Neural progenitor cell (in vitro differentiated cells): ENCODE results near the gene STPG1. TPM values are rescaled to one million over a fixed set of nuclear protein-coding genes. Genes with fewer than 3 reads are reported as not detected.

Experiments used
- DNase-seq: peaks from one replicate; pipeline ENCODE4 v3.0.0-alpha.2; 2016; ENCODE audit warnings: low spot score
- H2AFZ ChIP-seq: fragments of 200-600 bp; sonication (generic); replicated peaks from 2 replicates; pipeline ENCODE4 v1.6.1; 2016; ENCODE audit warnings: antibody characterized with exemption
- H3F3A ChIP-seq: fragments of 200-600 bp; sonication (generic); 2 replicates; pipeline ENCODE4 v1.6.1; 2016; ENCODE audit warnings: antibody characterized with exemption, low read depth
- H3K27ac ChIP-seq: fragments of 200-600 bp; sonication (generic); 2 replicates; pipeline ENCODE4 v1.5.1; 2016; ENCODE audit warnings: mild to moderate bottlenecking
- H3K27me3 ChIP-seq: fragments of 200-600 bp; sonication (generic); 2 replicates; pipeline ENCODE4 v1.6.1; 2016; ENCODE audit warnings: mild to moderate bottlenecking, moderate library complexity
- H3K36me3 ChIP-seq: fragments of 200-600 bp; sonication (generic); 2 replicates; pipeline ENCODE4 v1.5.1; 2016
- H3K4me1 ChIP-seq: fragments of 200-600 bp; sonication (generic); 2 replicates; pipeline ENCODE4 v1.6.1; 2016; ENCODE audit warnings: mixed run types
- H3K4me2 ChIP-seq: fragments of 200-600 bp; sonication (generic); 2 replicates; pipeline ENCODE4 v1.6.1; 2016
- H3K4me3 ChIP-seq: fragments of 200-600 bp; sonication (generic); 2 replicates; pipeline ENCODE4 v1.5.1; 2016
- H3K79me2 ChIP-seq: fragments of 200-600 bp; sonication (generic); 2 replicates; pipeline ENCODE4 v1.6.1; 2016; ENCODE audit warnings: low read depth
- H3K9ac ChIP-seq: fragments of 200-600 bp; sonication (generic); 2 replicates; pipeline ENCODE4 v1.6.1; 2016
- H3K9me3 ChIP-seq: fragments of 200-600 bp; sonication (generic); 2 replicates; pipeline ENCODE4 v1.5.1; 2016; ENCODE audit warnings: low read depth
- H4K20me1 ChIP-seq: fragments of 200-600 bp; sonication (generic); 2 replicates; pipeline ENCODE4 v1.6.1; 2016; ENCODE audit warnings: low read depth
- H3K27ac Mint-ChIP-seq: 3 replicates; pipeline ENCODE4 v1.8.0; 2021; ENCODE audit warnings: mixed read lengths
- H3K27me3 Mint-ChIP-seq: 2 replicates; pipeline ENCODE4 v1.8.0; 2022; ENCODE audit warnings: low read depth, mild to moderate bottlenecking, inconsistent platforms, moderate library complexity, mixed read lengths; ENCODE audit not compliant: insufficient read depth
- H3K36me3 Mint-ChIP-seq: 3 replicates; pipeline ENCODE4 v1.8.0; 2021; ENCODE audit warnings: mixed read lengths
- H3K4me1 Mint-ChIP-seq: 3 replicates; pipeline ENCODE4 v1.8.0; 2021; ENCODE audit warnings: mixed read lengths
- H3K4me3 Mint-ChIP-seq: 3 replicates; pipeline ENCODE4 v1.8.0; 2021; ENCODE audit warnings: mild to moderate bottlenecking, moderate library complexity, mixed read lengths
- H3K9me3 Mint-ChIP-seq: 3 replicates; pipeline ENCODE4 v1.8.0; 2020; ENCODE audit warnings: mixed read lengths
- EZH2 ChIP-seq: fragments of 200-600 bp; sonication (generic); IDR thresholded peaks from 2 replicates; pipeline ENCODE4 v1.6.1; 2017; ENCODE audit warnings: antibody characterized with exemption, mild to moderate bottlenecking, moderate library complexity
- EZH2phosphoT487 ChIP-seq: fragments of 200-600 bp; sonication (generic); IDR thresholded peaks from 2 replicates; pipeline ENCODE4 v1.6.1; 2017; ENCODE audit warnings: antibody characterized with exemption
- total RNA-seq: library from RNA; depleted of rRNA; stranded (reverse); fragments of >200 nt; gene quantifications from 2 replicates; pipeline ENCODE4 v1.2.3, GENCODE V29; 2015; ENCODE audit warnings: low replicate concordance
- TF ChIP-seq, protein P1 (sequence below): fragments of 200-600 bp; sonication (generic); IDR thresholded peaks from 2 replicates; pipeline ENCODE4 v1.5.1; 2017; ENCODE audit warnings: antibody characterized with exemption, mild to moderate bottlenecking

The STPG1 gene
- total RNA-seq, 1 donor from 2014 or later, result 15.9 TPM

DNA sequence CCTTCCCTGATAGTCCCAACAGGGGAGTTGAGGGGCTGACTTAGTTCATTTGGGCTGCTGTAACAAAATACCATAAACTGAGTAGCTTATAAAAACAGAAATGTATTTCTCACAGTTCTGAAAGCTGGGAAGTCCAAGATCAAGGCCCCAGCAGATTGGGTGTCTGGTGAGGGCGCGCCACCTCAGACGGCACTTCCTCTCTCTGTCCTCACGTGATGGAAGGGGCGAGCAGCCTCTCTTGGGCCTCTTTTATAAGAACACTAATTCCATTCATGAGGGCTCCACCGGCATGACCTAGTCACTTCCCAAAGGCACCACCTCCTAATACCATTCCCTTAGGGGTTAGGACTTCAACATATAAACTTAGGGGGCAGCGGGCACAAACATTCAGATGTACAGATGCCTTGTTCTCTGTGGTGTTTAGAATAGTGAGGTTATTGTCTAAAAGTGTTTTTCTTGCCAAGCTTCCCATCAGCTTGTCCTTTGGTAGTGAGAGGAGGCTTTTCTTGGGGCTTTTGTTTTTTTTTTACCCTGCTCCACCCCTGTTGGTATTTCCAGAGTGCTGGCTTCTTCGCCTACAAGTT, 22.3 kb upstream of the STPG1 start:
- Histone ChIP-seq H3K4me3 (no peak overlapping the region), H2AFZ (no peak overlapping the region), H3K9me3 (no peaks in the 10 kb centered on the region), H3F3A (peaks cover 4% of the 10 kb centered on the region), H4K20me1 (no peaks in the 10 kb centered on the region), H3K9ac (no peak overlapping the region), H3K36me3 (no peaks in the 10 kb centered on the region), H3K79me2 (no peaks in the 10 kb centered on the region), H3K4me2 (no peak overlapping the region), H3K4me1 (peaks cover 17% of the 10 kb centered on the region), H3K27ac (no peak overlapping the region), H3K27me3 (no peaks in the 10 kb centered on the region)
- Mint-ChIP-seq H3K36me3 (no peaks in the 10 kb centered on the region), H3K27me3 (no peaks in the 10 kb centered on the region), H3K4me1 (peaks cover 20% of the 10 kb centered on the region), H3K4me3 (no peak overlapping the region), H3K9me3 (no peaks in the 10 kb centered on the region), H3K27ac (no peak overlapping the region)
- TF ChIP-seq EZH2phosphoT487, result no peak
- TF ChIP-seq, protein P1, sequence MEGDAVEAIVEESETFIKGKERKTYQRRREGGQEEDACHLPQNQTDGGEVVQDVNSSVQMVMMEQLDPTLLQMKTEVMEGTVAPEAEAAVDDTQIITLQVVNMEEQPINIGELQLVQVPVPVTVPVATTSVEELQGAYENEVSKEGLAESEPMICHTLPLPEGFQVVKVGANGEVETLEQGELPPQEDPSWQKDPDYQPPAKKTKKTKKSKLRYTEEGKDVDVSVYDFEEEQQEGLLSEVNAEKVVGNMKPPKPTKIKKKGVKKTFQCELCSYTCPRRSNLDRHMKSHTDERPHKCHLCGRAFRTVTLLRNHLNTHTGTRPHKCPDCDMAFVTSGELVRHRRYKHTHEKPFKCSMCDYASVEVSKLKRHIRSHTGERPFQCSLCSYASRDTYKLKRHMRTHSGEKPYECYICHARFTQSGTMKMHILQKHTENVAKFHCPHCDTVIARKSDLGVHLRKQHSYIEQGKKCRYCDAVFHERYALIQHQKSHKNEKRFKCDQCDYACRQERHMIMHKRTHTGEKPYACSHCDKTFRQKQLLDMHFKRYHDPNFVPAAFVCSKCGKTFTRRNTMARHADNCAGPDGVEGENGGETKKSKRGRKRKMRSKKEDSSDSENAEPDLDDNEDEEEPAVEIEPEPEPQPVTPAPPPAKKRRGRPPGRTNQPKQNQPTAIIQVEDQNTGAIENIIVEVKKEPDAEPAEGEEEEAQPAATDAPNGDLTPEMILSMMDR, result no peak
- TF ChIP-seq EZH2, result no peak
- DNase-seq, result no peak

DNA sequence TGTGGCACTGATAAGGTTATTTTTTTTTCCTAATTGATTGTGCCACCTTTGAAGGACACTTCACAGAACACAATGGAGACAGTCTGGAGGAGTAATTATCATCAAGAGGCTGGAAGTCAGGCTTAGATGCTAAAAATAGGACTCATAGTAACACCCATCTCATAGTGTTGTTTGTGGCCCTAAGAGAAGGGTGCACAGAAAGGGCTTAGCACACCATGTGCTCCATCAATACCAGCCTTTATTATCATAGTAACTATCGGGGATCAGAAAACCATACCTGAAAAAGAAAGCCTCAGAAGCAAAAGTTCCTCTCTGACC, 13.9 kb upstream of the STPG1 start:
- no peaks in the 10 kb centered on the region for H3K36me3 ChIP-seq
- Mint-ChIP-seq H3K9me3 (no peaks in the 10 kb centered on the region), H3K4me3 (no peak overlapping the region), H3K4me1 (no peaks in the 10 kb centered on the region), H3K27me3 (no peaks in the 10 kb centered on the region), H3K36me3 (no peaks in the 10 kb centered on the region), H3K27ac (no peak overlapping the region)
- TF ChIP-seq EZH2 (no peak), EZH2phosphoT487 (no peak)
- TF ChIP-seq, protein P1, result no peak
- H3K4me2 ChIP-seq, result no peak overlapping the region
- H3F3A ChIP-seq, result no peaks in the 10 kb centered on the region
- H4K20me1 ChIP-seq, result no peaks in the 10 kb centered on the region
- H3K79me2 ChIP-seq, result no peaks in the 10 kb centered on the region
- H3K27ac ChIP-seq, result no peak overlapping the region
- no peak overlapping the region for H3K9ac ChIP-seq
- no peaks in the 10 kb centered on the region for H3K9me3 ChIP-seq
- H3K27me3 ChIP-seq, result no peaks in the 10 kb centered on the region
- no peak overlapping the region for H3K4me3 ChIP-seq
- H3K4me1 ChIP-seq, result no peaks in the 10 kb centered on the region
- no peak overlapping the region for H2AFZ ChIP-seq
- DNase-seq, result no peak

DNA sequence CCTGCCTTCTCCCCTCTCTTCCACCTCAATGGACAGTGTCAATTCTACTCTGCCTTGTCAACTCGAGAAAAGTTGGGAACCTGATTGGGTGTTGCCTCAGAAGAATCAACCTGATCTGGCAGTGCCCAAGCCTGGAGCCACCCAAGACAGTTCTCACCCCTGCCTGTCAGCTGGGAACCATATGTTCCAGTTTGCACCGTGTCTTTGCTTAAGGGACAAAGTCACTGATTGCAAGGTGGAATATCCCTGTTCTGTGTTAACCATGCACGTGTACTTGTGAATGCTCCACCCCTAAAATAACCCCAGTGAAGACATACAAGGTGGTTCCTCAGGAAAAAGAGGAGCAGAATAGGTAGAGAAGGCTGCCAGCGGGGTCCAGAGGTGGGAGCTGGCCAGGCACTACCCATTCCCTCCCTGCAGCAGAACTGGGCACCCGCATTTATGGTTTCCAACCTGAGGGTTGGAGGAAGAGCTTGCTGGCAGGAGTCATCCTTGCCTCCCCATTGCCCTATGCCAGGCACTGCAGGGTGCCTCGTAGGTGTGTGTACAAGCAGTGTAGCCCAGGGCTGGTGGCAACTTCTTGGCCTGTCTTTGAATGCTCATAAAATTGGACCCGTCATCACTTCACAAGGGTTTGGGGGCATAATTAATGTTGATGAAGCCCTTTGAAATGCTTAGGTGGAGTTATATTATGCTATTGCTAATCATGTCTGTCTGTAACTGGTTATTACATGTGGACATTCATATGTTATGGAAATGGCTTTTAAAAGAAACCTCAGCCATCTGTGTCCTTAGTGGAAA, 13.4 kb upstream of the STPG1 start:
- no peak overlapping the region for H3K9ac ChIP-seq
- TF ChIP-seq EZH2phosphoT487 (no peak), EZH2 (no peak)
- TF ChIP-seq, protein P1, result no peak
- no peak overlapping the region for H3K4me3 Mint-ChIP-seq
- DNase-seq, result no peak
- H3K79me2 ChIP-seq, result no peaks in the 10 kb centered on the region
- H3K36me3 ChIP-seq, result no peaks in the 10 kb centered on the region
- no peak overlapping the region for H2AFZ ChIP-seq
- no peaks in the 10 kb centered on the region for H3K4me1 ChIP-seq
- no peak overlapping the region for H3K27ac Mint-ChIP-seq
- no peaks in the 10 kb centered on the region for H3F3A ChIP-seq
- H3K4me1 Mint-ChIP-seq, result no peaks in the 10 kb centered on the region
- H3K9me3 ChIP-seq, result no peaks in the 10 kb centered on the region
- no peak overlapping the region for H3K4me2 ChIP-seq
- no peaks in the 10 kb centered on the region for H3K9me3 Mint-ChIP-seq
- H3K27me3 Mint-ChIP-seq, result no peaks in the 10 kb centered on the region
- H4K20me1 ChIP-seq, result no peaks in the 10 kb centered on the region
- H3K27ac ChIP-seq, result no peak overlapping the region
- no peaks in the 10 kb centered on the region for H3K36me3 Mint-ChIP-seq
- no peaks in the 10 kb centered on the region for H3K27me3 ChIP-seq
- no peak overlapping the region for H3K4me3 ChIP-seq
